Measurements from ENCODE around the gene RBM12.
"Not testable (repeated sequence)": the region's sequence is repeated elsewhere in the genome, so short reads cannot be mapped to it uniquely, and the experiment has no call there.

The RBM12 gene

GRCh38 chr20:35664466-35665206, at the start of gene RBM12, which contains the start of gene CPNE1:
TSS of gene RBM12 (minus strand) at chr20:35664900. CDS start at chr20:35655322, 9,578 bp downstream.
TSS of gene CPNE1 (minus strand) at chr20:35664900. CDS start at chr20:35632923, 31,977 bp downstream.
- TF ChIP-seq GATA1 (IDR thresholded peaks at IDR 0.05; ENCODE audit: low read depth, low read length) (no peak), POLR2A (IDR thresholded peaks at IDR 0.05; ENCODE audit: low read length) (peak; percentile 96)
- peak; percentile 95 to 97 for DNase-seq

GRCh38 chr20:35714127-35714526, 49.4 kb upstream of the RBM12 start:
- TF ChIP-seq GATA1 (IDR thresholded peaks at IDR 0.05; ENCODE audit: low read depth, low read length) (no peak), POLR2A (IDR thresholded peaks at IDR 0.05; ENCODE audit: low read length) (no peak)
- DNase-seq: no peak

GRCh38 chr20:35713120-35713519, 48.4 kb upstream of the RBM12 start:
- not testable (repeated sequence) for DNase-seq

- TF ChIP-seq POLR2A (IDR thresholded peaks at IDR 0.05; ENCODE audit: low read length) (no peak), GATA1 (IDR thresholded peaks at IDR 0.05; ENCODE audit: low read depth, low read length) (no peak)
- no peak for DNase-seq
Measured at GRCh38 chr20:35711588-35712209, 47.0 kb upstream of the RBM12 start.

GRCh38 chr20:35710884-35711587, 46.3 kb upstream of the RBM12 start:
- no peak for DNase-seq
- TF ChIP-seq GATA1 (IDR thresholded peaks at IDR 0.05; ENCODE audit: low read depth, low read length) (no peak), POLR2A (IDR thresholded peaks at IDR 0.05; ENCODE audit: low read length) (no peak)

GRCh38 chr20:35710039-35710438, 45.3 kb upstream of the RBM12 start:
- TF ChIP-seq GATA1 (IDR thresholded peaks at IDR 0.05; ENCODE audit: low read depth, low read length) (no peak), POLR2A (IDR thresholded peaks at IDR 0.05; ENCODE audit: low read length) (no peak)
- no peak for DNase-seq

GRCh38 chr20:35709259-35709658, 44.6 kb upstream of the RBM12 start:
- no peak for DNase-seq
- no peak for TF ChIP-seq POLR2A (IDR thresholded peaks at IDR 0.05; ENCODE audit: low read length)
- TF ChIP-seq GATA1 (IDR thresholded peaks at IDR 0.05; ENCODE audit: low read depth, low read length): no peak

- no peak for DNase-seq
- TF ChIP-seq POLR2A (IDR thresholded peaks at IDR 0.05; ENCODE audit: low read length): no peak
- no peak for TF ChIP-seq GATA1 (IDR thresholded peaks at IDR 0.05; ENCODE audit: low read depth, low read length)
Measured at GRCh38 chr20:35708502-35708901, 43.8 kb upstream of the RBM12 start.

- not testable (repeated sequence) for DNase-seq
Measured at GRCh38 chr20:35706591-35707529, 42.2 kb upstream of the RBM12 start.

GRCh38 chr20:35705894-35706293, 41.2 kb upstream of the RBM12 start:
- not testable (repeated sequence) for DNase-seq

- DNase-seq: no peak
- TF ChIP-seq GATA1 (IDR thresholded peaks at IDR 0.05; ENCODE audit: low read depth, low read length) (no peak), POLR2A (IDR thresholded peaks at IDR 0.05; ENCODE audit: low read length) (no peak)
Measured at GRCh38 chr20:35704514-35705261, 40.0 kb upstream of the RBM12 start.

- DNase-seq: no peak
- TF ChIP-seq POLR2A (IDR thresholded peaks at IDR 0.05; ENCODE audit: low read length): no peak
- TF ChIP-seq GATA1 (IDR thresholded peaks at IDR 0.05; ENCODE audit: low read depth, low read length): no peak
Measured at GRCh38 chr20:35702824-35703695, 38.4 kb upstream of the RBM12 start.
